HG03439 (cell line): ENCODE data around the gene B4GALNT3.

Experiments used
- ATAC-seq: cut with Tn5 transposase; IDR thresholded peaks from one replicate; pipeline ENCODE4 v1.9.1; 2021; ENCODE audit warnings: mild to moderate bottlenecking, moderate library complexity; ENCODE audit not compliant: unreplicated experiment

The B4GALNT3 gene

GRCh38 chr12:588024-588322 is 128.2 kb downstream of the B4GALNT3 start:
- ATAC-seq, result no peak

- no peak for ATAC-seq
These were observed 128.9 kb downstream of the B4GALNT3 start for GRCh38 chr12:588646-589045.

- ATAC-seq, result no peak
These were observed 130.5 kb downstream of the B4GALNT3 start for GRCh38 chr12:590206-590750.

- no peak for ATAC-seq
These were observed 131.7 kb downstream of the B4GALNT3 start for GRCh38 chr12:591167-592023.

GRCh38 chr12:592024-592505 is 132.3 kb downstream of the B4GALNT3 start:
- no peak for ATAC-seq

- ATAC-seq, result no peak
These were observed 133.9 kb downstream of the B4GALNT3 start for GRCh38 chr12:593396-594270.

- ATAC-seq, result no peak
These were observed 138.3 kb downstream of the B4GALNT3 start for GRCh38 chr12:597926-598568.

- no peak for ATAC-seq
These were observed 140.0 kb downstream of the B4GALNT3 start for GRCh38 chr12:599756-600155.

GRCh38 chr12:601976-602699 is 142.4 kb downstream of the B4GALNT3 start:
- ATAC-seq, result no peak

GRCh38 chr12:602700-603068 is 142.9 kb downstream of the B4GALNT3 start:
- ATAC-seq, result no peak

- no peak for ATAC-seq
These were observed 145.2 kb downstream of the B4GALNT3 start for GRCh38 chr12:604956-605355.

GRCh38 chr12:607541-608001 is 147.8 kb downstream of the B4GALNT3 start:
- no peak for ATAC-seq

- ATAC-seq, result no peak
These were observed 148.7 kb downstream of the B4GALNT3 start for GRCh38 chr12:608413-608812.

- no peak for ATAC-seq
These were observed 149.2 kb downstream of the B4GALNT3 start for GRCh38 chr12:608921-609320.

GRCh38 chr12:611721-612120 is 152.0 kb downstream of the B4GALNT3 start:
- ATAC-seq, result no peak

- no peak for ATAC-seq
These were observed 152.6 kb downstream of the B4GALNT3 start for GRCh38 chr12:612293-612692.

- no peak for ATAC-seq
These were observed 153.1 kb downstream of the B4GALNT3 start for GRCh38 chr12:612886-613285.
